HG03196 (cell line): ENCODE data around the gene PPA1.
"Not testable (repeated sequence)": the region's sequence is repeated elsewhere in the genome, so short reads cannot be mapped to it uniquely, and the experiment has no call there.

Experiments used
- ATAC-seq: cut with Tn5 transposase; IDR thresholded peaks from one replicate; pipeline ENCODE4 v1.9.1; 2021; ENCODE audit not compliant: unreplicated experiment

Gene PPA1

DNA sequence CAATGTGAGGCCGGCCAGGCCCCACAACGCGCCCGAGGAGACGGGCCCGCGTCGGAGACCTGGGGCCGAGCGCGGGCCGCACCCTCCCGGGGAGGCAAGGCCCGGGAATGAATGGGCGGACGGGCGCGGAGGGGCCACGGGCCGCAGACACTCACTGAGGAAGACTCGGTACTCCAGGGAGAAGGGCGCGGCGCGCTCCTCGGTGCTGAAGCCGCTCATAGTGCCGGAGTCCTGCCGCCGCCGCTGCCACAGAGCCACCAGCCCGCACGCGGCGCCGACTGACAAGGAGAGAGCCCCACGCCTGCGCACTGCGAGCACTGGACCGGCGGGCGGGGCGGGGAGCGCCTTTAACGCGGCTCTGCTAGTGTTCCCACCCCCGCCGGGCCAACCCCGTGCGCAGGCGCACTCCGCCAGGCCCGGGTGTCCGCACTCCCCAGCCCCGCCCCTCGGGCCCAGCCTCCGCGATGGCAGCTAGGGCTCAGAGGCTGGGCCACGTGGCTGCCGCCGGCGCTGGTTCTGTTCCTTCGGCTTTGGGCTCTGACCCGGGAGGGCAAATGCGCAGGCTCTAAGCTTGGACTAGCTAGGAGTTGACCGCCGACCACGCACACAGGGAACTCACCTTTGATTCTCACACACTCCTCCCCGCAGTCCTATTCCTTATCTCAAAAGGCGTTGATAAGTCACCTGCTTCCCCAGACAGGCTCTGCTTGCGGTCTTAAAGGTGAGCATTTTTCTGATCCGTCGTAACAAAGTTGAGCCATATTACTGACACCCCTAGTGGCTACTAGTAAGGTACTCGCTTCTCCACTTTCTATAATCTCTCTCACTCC lies at the start of gene PPA1:
PPA1 (minus strand) TSS at position 321 of the 830 bp plus-strand sequence; CDS start at position 219, 102 bp downstream.
- ATAC-seq = peak; percentile 82

DNA sequence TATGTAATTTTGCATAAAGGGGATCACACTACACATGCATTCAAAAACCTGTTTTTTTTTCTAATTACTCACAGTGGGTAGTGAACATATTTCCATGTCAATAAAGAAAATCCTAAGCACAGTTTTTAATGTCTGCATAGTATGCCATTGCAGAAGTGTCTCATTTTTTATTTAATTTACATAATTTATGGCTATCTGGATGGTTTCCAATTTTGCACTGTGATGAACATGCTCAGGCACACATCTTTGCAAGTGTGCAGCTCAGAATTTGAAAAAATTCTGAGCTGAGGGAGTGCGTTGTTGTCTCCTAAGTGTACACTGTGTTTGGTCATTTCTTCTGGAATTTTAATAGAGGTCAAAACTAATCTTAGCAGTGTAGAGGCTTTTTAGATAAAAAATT lies 48.4 kb upstream of the PPA1 start:
- ATAC-seq = no peak

DNA sequence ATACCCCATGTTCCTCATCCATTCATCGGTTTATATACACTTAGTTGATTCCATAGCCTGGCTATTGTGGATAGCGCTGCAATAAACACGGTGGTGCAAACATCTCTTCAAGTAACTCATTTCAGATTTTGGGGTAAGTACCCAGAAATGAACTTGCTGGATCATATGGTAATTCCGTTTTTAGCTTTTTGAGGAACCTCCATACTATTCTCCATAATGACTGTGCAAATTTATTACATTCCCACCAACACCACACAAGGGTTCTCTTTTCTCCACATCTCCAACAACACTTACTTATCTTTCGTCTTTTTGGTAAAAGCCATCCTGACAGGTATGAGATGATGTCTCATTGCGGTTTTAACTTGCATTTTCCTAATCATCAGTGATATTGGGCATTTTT lies 46.9 kb upstream of the PPA1 start:
- ATAC-seq = no peak

DNA sequence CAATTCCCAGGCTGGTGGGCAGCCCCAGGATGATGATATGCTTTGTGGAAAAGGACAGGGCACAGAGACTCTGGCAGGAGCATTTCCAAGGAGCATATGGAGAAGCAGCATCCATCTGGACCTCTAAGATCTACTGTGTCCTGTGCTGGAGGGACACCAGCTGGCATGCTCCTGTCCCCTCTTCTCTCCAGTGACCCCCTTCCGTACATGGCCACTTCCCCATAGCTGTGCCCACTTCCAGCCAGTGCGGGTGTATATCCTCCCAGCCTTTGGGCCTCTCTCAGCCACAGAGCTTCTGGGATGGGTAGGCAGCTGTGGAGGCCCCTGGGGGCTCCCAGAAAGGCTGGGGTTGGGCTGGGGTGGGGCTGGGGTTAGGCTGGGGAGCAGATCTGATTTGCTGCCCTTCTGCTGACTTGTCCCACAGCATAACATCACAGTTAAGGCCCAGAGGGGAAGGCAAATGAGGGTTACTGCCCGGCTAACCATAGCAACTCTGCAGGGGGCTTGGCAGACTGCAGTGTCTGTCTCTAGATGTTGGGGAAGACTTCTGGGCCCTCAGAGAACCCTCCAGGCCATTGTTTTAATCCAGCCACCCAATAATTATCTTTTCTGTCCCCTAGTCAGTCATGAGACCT lies 44.3 kb upstream of the PPA1 start:
- ATAC-seq = no peak

DNA sequence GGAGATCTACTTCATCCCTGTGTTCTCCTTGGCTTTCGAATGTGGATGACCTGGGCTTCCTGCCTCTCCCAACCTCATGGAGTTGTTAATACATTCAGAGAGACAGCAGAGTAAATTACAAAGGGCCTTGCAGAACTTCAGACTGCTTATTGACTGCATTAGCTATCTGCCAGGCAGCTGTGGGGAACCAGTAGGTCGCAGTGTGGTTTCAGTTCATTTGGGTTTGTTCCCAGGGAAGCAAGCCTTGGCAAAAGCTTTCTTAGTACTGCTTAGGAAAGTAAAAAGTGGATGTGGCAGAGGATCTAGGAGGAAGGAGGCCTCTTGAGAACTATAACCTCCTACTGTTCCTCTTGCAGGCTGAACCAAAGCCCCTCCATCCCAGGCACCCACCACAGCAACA lies 41.4 kb upstream of the PPA1 start:
- no peak for ATAC-seq

DNA sequence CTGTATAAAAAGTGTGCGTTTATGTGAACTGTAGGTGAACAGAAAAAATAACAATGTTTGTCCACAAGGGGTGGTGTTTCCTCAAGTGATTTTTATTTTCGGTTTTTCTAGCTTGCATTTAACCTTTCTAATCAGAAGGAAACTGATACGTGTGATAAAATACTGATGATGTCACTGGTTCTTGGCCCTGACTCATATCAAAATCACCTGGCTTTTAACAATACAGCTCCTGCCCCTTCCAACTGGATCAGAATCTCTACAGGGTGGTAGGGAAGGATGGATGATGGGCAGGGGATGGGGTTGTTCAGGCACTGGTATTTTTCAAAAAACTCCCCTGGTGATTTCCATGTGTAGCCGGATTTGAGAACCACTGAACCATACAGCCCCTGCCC lies 39.7 kb upstream of the PPA1 start:
- peak; percentile 54 for ATAC-seq

DNA sequence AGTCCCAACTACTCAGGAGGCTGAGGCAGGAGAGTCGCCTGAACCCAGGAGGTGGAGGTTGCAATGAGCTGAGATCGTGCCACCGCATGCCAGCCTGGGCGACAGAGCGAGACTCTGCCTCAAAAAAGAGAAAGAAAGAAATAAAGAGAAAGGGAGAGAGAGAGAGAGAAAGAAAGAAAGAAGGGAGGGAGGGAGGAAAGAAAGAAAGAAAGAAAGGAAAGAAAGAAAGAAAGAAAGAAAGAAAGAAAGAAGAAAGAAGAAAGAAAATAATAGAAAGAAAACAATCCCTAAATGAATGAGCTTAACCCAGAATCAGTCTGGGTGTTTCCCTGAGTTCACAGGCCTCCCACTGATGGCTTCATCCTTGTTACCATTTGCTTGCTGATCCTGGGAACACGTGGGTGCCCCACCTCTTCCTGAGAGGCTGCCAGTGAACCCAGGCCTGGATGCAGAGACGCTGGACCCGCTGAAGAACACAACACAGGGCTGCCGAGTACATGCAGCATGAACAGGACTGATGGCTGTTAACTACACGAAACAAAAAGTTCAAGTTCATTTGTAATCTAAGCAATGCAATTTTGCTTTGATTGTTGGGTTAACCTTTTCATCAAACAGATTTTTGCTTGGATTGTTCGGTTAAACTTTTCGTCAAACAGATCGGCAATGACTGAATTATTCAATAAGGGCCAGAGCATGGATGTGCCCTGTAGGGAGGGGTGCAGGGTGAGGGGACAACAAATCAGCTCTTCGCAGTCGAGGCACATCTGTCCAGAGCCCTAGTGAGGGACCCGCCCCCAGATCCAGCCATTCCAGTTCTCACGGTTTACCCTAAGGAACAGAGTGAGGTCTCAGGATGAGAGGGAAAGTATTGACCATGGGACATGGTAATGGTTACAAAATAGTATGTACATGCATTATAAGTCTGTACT lies 39.0 kb upstream of the PPA1 start:
- peak; percentile 8 for ATAC-seq

DNA sequence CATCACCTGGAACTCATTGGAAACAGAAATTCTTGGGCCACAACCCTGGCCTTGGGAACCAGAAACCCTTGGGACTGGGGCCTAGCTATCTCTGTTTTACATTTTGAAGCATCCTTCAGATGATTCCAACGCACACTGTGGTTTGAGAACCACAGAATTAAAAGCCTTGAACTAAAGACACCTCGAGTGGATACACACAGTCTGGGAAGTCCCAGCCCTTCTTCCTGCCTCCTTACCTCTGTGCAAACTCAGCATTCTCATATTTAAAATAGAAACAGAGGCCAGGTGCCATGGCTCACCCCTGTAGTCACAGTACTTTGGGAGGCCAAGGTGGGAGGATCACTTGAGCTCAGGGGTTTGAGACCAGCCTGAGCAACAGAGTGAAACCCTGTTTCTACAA lies 37.7 kb upstream of the PPA1 start:
- no peak for ATAC-seq

DNA sequence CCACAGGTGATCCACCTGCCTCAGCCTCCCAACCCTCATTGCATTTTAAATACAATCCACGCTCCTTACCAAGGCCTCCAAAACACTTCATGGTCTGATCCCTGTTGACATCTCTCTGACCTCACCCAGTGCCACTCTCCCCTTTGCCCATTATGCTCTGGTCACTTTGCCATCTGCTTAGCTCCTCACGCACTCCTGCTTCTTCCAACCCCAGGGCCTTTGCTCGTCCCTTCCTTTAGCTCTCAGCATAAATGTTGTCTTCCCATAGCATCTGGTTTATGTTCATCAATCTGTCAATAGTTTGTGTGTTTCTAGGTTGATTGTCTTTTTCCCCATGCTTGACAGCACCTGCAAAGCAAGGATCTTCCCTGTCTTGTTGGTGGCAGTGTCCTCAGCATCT lies 36.5 kb upstream of the PPA1 start:
- ATAC-seq = no peak

DNA sequence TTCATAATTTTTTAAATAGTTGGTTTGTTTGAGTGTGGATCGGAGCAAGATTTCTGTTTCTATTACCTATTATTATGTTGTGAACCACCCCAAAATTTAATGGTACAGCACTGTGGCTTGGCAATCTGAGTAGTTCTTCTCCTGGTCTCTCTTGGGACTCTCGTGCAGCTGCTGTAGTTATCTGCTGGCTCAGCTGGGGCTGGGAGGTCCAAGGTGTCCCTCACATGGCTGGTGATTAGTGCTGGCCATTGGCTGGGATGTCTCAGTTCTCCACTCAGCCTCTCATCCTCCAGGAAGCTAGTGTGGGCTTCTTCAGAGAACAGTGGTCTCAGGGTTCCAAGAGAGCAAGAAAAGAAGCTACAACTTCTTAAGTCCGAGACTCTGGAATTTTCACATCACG lies 35.1 kb upstream of the PPA1 start:
- ATAC-seq = no peak

DNA sequence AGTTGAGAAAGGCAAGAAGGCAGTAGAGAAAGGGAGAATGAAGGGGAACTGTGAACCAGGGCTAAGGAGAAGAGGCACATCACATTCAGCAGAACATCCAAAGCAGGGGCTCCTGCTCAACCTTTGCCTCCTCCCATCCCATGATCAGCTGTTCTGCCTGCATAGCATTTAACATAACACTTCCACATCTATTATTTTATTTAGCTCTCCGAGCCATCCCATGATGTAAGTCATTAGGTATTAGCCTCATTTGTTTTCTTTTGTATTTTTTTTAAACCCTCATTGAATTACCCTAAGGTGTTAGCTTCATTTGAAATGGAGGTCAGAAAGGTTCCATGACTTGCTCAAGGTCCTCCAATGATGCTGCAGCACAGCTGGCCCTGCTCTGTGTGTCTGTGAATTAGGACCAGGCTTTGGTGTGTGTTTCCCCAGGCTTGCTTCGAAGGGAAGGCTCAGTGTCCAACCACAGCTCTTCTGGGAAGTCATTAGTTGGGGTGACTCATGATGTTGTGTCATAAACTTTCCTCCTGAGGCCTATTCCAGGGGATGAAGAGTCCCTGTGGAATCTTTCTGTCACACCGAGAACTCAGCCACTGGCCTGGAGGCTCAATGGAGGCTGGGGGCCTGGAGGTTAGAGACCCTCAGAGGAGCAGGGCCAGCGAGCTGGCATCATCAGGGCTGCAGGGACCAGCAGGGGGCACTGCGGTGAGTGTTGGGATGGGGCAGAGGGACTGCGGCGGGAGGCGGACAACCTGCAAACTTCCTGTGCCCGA lies 34.1 kb upstream of the PPA1 start:
- ATAC-seq = no peak

DNA sequence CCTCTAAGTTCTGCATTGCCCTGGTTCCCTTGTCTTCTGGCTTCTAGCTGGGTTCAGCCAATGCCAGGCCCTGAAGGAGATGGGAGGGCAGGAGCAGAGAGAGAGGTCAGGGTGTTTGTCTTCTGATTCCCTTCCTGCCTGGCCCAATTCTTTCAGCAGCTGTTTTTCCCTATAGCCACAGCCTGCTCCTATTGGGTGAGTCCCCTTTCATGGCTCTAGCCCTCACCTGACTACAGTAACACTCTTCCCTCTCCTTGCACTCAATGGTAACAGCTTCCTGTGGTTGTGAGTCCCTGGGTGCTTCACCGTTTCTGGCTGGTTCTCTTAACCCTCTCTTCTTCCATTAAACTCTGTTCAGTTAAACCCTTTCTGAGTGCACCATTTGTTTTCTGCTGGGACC lies 33.5 kb upstream of the PPA1 start:
- ATAC-seq = no peak

DNA sequence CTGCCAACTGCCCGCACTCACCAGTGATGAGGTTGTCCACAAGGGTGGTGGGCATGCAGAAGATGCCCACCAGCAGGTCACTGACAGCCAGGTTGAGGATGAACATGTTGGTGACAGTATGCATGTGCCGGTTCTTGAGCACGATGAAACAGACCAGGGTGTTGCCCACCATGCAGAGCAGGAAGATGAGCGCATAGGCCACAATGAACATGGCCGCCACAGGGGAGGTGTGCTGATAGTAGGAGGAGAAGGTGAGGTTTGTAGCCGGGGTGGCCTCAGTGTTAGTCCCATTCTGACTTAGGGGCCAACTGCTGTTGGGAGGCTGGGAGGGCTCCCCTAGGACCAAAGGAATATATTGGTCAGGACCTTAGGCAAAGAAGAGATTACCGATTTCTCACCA lies 32.8 kb upstream of the PPA1 start:
- ATAC-seq = no peak

DNA sequence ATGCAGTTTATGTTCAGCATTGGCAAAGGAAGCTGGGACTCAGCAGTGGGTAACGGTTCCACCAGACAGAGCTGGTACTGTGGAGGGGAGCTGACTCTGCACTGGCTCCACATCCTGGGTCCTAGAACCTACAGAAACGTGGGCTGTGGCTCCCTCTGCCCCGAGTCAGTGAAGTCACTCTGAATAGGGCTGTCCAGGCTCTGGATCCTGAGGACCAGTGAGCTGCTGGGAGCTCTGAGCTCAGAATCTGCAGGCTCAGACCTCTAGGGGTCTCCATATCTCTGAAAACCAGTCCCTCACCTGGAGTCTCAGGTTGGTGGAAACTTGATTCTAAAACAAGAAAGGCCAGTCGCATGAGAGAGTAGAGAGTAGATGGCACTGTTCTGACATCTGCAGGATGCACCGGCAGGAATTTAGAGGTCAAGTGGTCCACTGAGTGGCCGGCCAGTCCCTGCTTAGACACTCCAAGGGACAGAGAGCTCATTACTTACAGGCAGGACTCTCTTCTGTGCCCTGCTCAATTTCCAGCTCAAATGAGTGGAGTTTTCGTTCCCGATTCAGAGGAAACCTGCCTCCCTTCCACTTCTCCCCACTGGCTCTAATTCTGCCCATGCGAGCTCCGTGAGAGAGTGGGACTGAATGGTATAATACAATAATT lies 31.9 kb upstream of the PPA1 start:
- ATAC-seq = no peak

DNA sequence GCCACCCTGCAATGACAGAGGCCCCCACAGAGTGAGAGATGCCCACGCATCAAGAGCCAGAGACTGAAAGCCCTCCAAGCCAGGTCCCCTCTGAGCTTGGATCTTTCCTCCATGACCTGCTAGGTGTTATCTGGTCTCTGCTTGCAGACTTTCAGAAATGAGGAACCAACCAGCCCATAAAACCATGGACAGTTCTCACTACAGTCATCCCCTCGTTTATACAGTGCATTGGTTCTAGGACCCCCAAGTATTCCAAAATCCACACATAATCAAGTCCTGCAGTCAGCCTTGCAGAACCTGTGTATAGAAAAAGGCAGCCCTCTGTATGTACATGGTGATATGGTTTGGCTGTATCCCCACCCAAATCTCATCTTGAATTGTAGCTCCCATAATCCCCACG lies 27.5 kb upstream of the PPA1 start:
- no peak for ATAC-seq

DNA sequence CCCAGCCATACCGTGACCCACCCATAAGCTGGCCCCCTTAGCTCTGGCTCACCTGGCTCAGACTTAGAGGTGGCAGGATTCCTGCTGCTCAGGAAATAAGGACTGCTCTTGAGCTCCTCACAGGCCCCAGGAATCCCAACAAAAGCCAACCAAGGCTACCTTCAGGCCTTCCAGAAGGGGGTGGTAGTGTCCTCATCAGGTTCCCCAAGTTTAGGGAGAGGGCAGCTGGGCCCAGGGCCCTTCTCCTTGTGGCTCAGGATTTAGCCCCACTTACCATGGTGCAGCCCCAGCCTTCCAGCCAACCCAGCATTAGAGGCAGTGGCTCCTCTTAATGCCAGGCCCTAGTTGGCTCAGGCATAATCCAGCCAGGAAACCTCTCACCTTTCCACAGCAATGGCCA lies 27.0 kb upstream of the PPA1 start:
- no peak for ATAC-seq

DNA sequence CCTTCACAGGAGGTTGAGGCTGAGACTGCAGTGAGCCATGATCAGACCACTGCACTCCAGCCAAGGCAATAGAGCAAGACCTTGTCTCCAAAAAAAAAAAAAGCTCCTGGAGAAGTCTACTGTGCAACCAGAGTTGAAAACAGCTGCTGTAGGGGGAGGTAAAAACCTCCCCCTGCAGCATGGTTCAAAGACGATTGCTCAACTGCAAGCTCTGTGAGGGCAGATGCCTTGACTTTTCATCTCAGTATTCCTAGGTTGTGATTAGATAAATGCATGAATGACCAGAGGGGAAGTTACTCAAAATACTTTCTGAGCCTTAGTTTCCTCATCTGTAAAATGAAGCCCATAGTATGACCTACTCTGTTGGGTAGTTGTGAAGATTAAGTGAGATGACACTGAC lies 25.0 kb upstream of the PPA1 start:
- no peak for ATAC-seq

DNA sequence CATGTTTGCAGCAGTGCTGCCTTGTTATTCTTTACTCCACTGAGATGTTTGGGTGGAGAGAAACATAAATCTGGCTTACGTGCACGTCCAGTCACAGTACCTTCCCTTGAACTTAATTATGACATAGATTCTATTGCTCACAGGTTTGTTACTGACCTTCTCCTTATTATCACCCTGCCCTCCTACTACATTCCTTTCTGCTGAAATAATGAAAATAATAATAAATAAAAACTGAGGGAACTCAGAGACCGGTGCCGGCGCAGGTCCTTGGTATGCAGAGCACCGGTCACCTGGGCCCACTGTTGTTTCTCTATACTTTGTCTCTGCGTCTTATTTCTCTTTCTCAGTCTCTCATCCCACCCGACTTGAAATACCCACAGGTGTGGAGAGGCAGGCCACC lies 24.6 kb upstream of the PPA1 start:
- not testable (repeated sequence) for ATAC-seq

DNA sequence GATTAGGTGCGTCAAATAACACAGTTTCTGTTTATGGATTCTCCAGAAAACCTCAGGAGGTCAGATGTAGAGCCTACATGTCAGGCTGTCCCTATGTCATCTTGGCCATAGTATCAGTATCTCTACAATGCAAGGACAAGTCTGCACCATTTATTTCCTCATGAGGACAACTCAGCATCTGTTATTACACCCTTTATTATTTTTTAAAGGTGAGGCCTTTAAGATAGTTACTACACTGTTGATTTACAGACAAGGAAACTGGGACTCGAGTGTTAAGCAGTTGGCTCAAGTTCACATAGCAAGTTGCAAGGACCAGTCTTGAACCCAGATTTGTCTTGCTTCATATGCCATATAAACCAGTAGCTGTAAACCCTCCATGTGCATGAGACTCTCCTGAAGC lies 23.2 kb upstream of the PPA1 start:
- no peak for ATAC-seq
